ENCODE data around the gene ARMC8.

- TF ChIP-seq CTCF (IDR thresholded peaks at IDR 0.05) (peak in 6 of 7 experiments; percentile 9 to 58 (median 43)), POLR2A (IDR thresholded peaks at IDR 0.05) (no peak)
Measured at GRCh38 chr3:138180375-138181029, 6.6 kb upstream of the ARMC8 start.

Measured in body of pancreas (tissue), 4 donors.